IMR-90 (cell line): Measurements from ENCODE around the gene LEKR1. TPM values are rescaled to one million over a fixed set of nuclear protein-coding genes. Genes with fewer than 3 reads are reported as not detected.

ENCODE experiments used
- ATAC-seq: fragments of 200-7000 bp; cut with Tn5 transposase; 2 replicates; pipeline ENCODE4 v1.9.1; 2020; ENCODE audit warnings: low read depth, mild to moderate bottlenecking, moderate library complexity
- BruUV-seq: library from RNA; stranded (reverse); fragments of 400-500 nt; replicated peaks from 2 replicates; lab custom pipeline; 2021; lab: Mats Ljungman, UMichigan
- CTCF ChIA-PET: fragments of 300-600 bp; formaldehyde crosslinking; extraction: SDS; loops from one replicate; lab custom pipeline; 2021; ENCODE audit warnings: antibody characterized with exemption; lab: Yijun Ruan, JAX
- POLR2A ChIA-PET: fragments of 300-600 bp; sonication (Branson Sonifier 250); formaldehyde crosslinking; loops from one replicate; lab custom pipeline; 2022; ENCODE audit warnings: antibody characterized with exemption; ENCODE audit not compliant: unreplicated experiment; lab: Charles Lee
- DNase-seq: peaks from one replicate; pipeline ENCODE4 v3.0.0; 2013
- H2AFZ ChIP-seq: replicated peaks from 2 replicates; pipeline ENCODE3; 2013; ENCODE audit warnings: low read length, mild to moderate bottlenecking; ENCODE audit not compliant: poor library complexity
- H2AK5ac ChIP-seq: 2 replicates; pipeline ENCODE4 v1.6.1; 2013; ENCODE audit warnings: low read depth, low read length, inconsistent platforms
- H2AK9ac ChIP-seq: replicated peaks from 2 replicates; pipeline ENCODE3; 2013; ENCODE audit warnings: mild to moderate bottlenecking, low read depth, low read length, moderate library complexity; ENCODE audit not compliant: poor library complexity
- H2BK120ac ChIP-seq: 2 replicates; pipeline ENCODE4 v1.6.1; 2013; ENCODE audit warnings: low read depth, low read length, inconsistent platforms
- H2BK15ac ChIP-seq: 3 replicates; pipeline ENCODE4 v1.6.1; 2013; ENCODE audit warnings: low read depth, low read length, inconsistent platforms
- H2BK20ac ChIP-seq: 2 replicates; pipeline ENCODE4 v1.6.1; 2013; ENCODE audit warnings: low read depth, mild to moderate bottlenecking, inconsistent platforms, low read length, moderate library complexity
- H2BK5ac ChIP-seq: 2 replicates; pipeline ENCODE4 v1.6.1; 2013; ENCODE audit warnings: mild to moderate bottlenecking, low read depth, low read length, inconsistent platforms; ENCODE audit not compliant: poor library complexity, severe bottlenecking
- H3K14ac ChIP-seq: replicated peaks from 2 replicates; pipeline ENCODE4 v1.6.1; 2013; ENCODE audit warnings: low read depth, low read length, inconsistent platforms
- H3K18ac ChIP-seq: 2 replicates; pipeline ENCODE4 v1.6.1; 2013; ENCODE audit warnings: low read depth, low read length, control low read depth
- H3K23ac ChIP-seq: 2 replicates; pipeline ENCODE4 v1.6.1; 2013; ENCODE audit warnings: low read depth, low read length, inconsistent platforms
- H3K27ac ChIP-seq: 2 replicates; pipeline ENCODE4 v1.5.1; 2013; ENCODE audit warnings: mild to moderate bottlenecking, control low read depth, low read length; ENCODE audit not compliant: insufficient read depth
- H3K27me3 ChIP-seq: 2 replicates; pipeline ENCODE4 v1.6.1; 2013; ENCODE audit warnings: low read length; ENCODE audit not compliant: control insufficient read depth, insufficient read depth
- H3K36me3 ChIP-seq: 2 replicates; pipeline ENCODE4 v1.6.1; 2013; ENCODE audit warnings: low read length, mixed read lengths; ENCODE audit not compliant: control insufficient read depth, insufficient read depth
- H3K4ac ChIP-seq: 2 replicates; pipeline ENCODE4 v1.6.1; 2013; ENCODE audit warnings: low read depth, low read length, inconsistent platforms
- H3K4me1 ChIP-seq: 2 replicates; pipeline ENCODE4 v1.6.1; 2013; ENCODE audit warnings: low read length, mixed read lengths; ENCODE audit not compliant: control insufficient read depth, insufficient read depth
- H3K4me2 ChIP-seq: 2 replicates; pipeline ENCODE4 v1.6.1; 2013; ENCODE audit warnings: low read depth, mild to moderate bottlenecking, control low read depth, low read length, moderate library complexity
- H3K4me3 ChIP-seq: 2 replicates; pipeline ENCODE4 v1.5.1; 2013; ENCODE audit warnings: low read depth, mild to moderate bottlenecking, control low read depth, low read length, moderate library complexity; ENCODE audit not compliant: insufficient read depth
- H3K56ac ChIP-seq: 2 replicates; pipeline ENCODE4 v1.6.1; 2013; ENCODE audit warnings: low read length, inconsistent platforms; ENCODE audit not compliant: insufficient read depth; ENCODE audit errors: extremely low read depth
- H3K79me1 ChIP-seq, 2 experiments: 2 replicates each; pipeline ENCODE4 v1.6.1; 2013; ENCODE audit warnings: low read length in 2 of 2, inconsistent platforms in 1 of 2, low read depth in 1 of 2
- H3K9ac ChIP-seq: 2 replicates; pipeline ENCODE4 v1.6.1; 2013; ENCODE audit warnings: low read depth, low read length, control low read depth
- H3K9me1 ChIP-seq: 2 replicates; pipeline ENCODE4 v1.6.1; 2013; ENCODE audit warnings: low read length, inconsistent platforms; ENCODE audit not compliant: insufficient read depth
- H3K9me3 ChIP-seq: 2 replicates; pipeline ENCODE4 v1.6.1; 2013; ENCODE audit warnings: low read length; ENCODE audit not compliant: control insufficient read depth, insufficient read depth
- H4K20me1 ChIP-seq: 2 replicates; pipeline ENCODE4 v1.6.1; 2013; ENCODE audit warnings: low read length, inconsistent platforms; ENCODE audit not compliant: insufficient read depth
- H4K5ac ChIP-seq: 2 replicates; pipeline ENCODE4 v1.6.1; 2013; ENCODE audit warnings: mild to moderate bottlenecking, low read depth, low read length, control low read depth
- H4K8ac ChIP-seq, 2 experiments: 2 replicates each; pipeline ENCODE4 v1.6.1; 2013; ENCODE audit warnings: low read depth in 2 of 2, low read length in 2 of 2, control low read depth in 1 of 2, inconsistent platforms in 1 of 2
- H4K91ac ChIP-seq: 2 replicates; pipeline ENCODE4 v1.6.1; 2013; ENCODE audit warnings: low read depth, low read length, inconsistent platforms; ENCODE audit not compliant: insufficient read depth
- BHLHE40 ChIP-seq: fragments of 150-350 bp; IDR thresholded peaks from 2 replicates; pipeline ENCODE4 v1.6.1; 2016; ENCODE audit warnings: mild to moderate bottlenecking, low read depth, low read length
- CEBPB ChIP-seq: IDR thresholded peaks from 2 replicates; pipeline ENCODE4 v1.6.1; 2012; ENCODE audit warnings: low read depth, low read length, improper control_type of control experiment
- CHD1 ChIP-seq: IDR thresholded peaks from 2 replicates; pipeline ENCODE4 v1.6.1; 2012; ENCODE audit warnings: low read depth, low read length, improper control_type of control experiment
- FOS ChIP-seq: fragments of 150-350 bp; IDR thresholded peaks from 2 replicates; pipeline ENCODE4 v1.6.1; 2016; ENCODE audit warnings: low read depth, low read length
- MAZ ChIP-seq: IDR thresholded peaks from 2 replicates; pipeline ENCODE4 v1.6.1; 2012; ENCODE audit warnings: low read depth, mild to moderate bottlenecking, low read length, improper control_type of control experiment, moderate library complexity, borderline replicate concordance
- MXI1 ChIP-seq: IDR thresholded peaks from 2 replicates; pipeline ENCODE4 v1.6.1; 2012; ENCODE audit warnings: low read depth, mild to moderate bottlenecking, low read length, moderate library complexity, borderline replicate concordance
- NFE2L2 ChIP-seq: fragments of 150-350 bp; IDR thresholded peaks from 2 replicates; pipeline ENCODE4 v1.6.1; 2016; ENCODE audit warnings: low read depth, mild to moderate bottlenecking, low read length
- POLR2A ChIP-seq: IDR thresholded peaks from 2 replicates; pipeline ENCODE4 v1.6.1; 2012; ENCODE audit warnings: mild to moderate bottlenecking, low read depth, low read length
- RAD21 ChIP-seq: IDR thresholded peaks from 2 replicates; pipeline ENCODE4 v1.6.1; 2012; ENCODE audit warnings: low read length, improper control_type of control experiment
- RCOR1 ChIP-seq: IDR thresholded peaks from 2 replicates; pipeline ENCODE4 v1.6.1; 2012; ENCODE audit warnings: mild to moderate bottlenecking, low read length, improper control_type of control experiment; ENCODE audit not compliant: insufficient replicate concordance
- RFX5 ChIP-seq: IDR thresholded peaks from 2 replicates; pipeline ENCODE4 v1.8.0; 2012; ENCODE audit warnings: low read depth, mild to moderate bottlenecking, low read length, moderate library complexity
- SMC3 ChIP-seq: fragments of 150-350 bp; IDR thresholded peaks from 2 replicates; pipeline ENCODE4 v1.6.1; 2016; ENCODE audit warnings: low read depth, mild to moderate bottlenecking, antibody characterized with exemption, low read length, moderate library complexity
- WGBS, 2 experiments: methylation state at CpG; one replicate each; pipeline versions ENCODE4 v1.1.5 to v1.1.7; 2013; ENCODE audit warnings: missing lambda C conversion rate in 2 of 2; ENCODE audit not compliant: insufficient read length in 1 of 2; ENCODE audit errors: extremely low coverage in 2 of 2; 5-methylcytosine and 5-hydroxymethylcytosine counted together
- dilution Hi-C: fragments of 300-500 bp; cut with HindIII; formaldehyde crosslinking; loops from one replicate; pipeline ENCODE4 v1.14.3; 2018; ENCODE audit warnings: low sequenced_read_pairs; ENCODE audit not compliant: unreplicated experiment
- in situ Hi-C: fragments of 300-500 bp; cut with MboI; formaldehyde crosslinking; loops from 3 replicates; pipeline ENCODE4 v1.14.3; 2019; ENCODE audit warnings: low sequenced_read_pairs, inconsistent platforms, mixed read lengths
- intact Hi-C: fragments of 100-400 bp; cut with micrococcal nuclease; formaldehyde crosslinking; loops from 2 replicates; pipeline ENCODE4 v1.10.0; 2022
- polyA plus RNA-seq, 3 experiments: library from polyadenylated mRNA; depleted of rRNA; stranded (reverse); fragments of >200 nt; gene quantifications; 2 replicates each; pipeline ENCODE4 v1.2.3, GENCODE V29; 2012; ENCODE audit warnings: low replicate concordance in 1 of 3
- total RNA-seq: library from RNA; depleted of rRNA; stranded (reverse); fragments of >200 nt; gene quantifications from 2 replicates; pipeline ENCODE4 v1.2.3, GENCODE V29; 2012
- TF ChIP-seq, protein P1 (sequence below): fragments of 150-350 bp; IDR thresholded peaks from 2 replicates; pipeline ENCODE4 v1.6.1; 2016; ENCODE audit warnings: low read depth, mild to moderate bottlenecking, low read length, moderate library complexity, borderline replicate concordance
- TF ChIP-seq, protein P2 (sequence below): fragments of 150-350 bp; IDR thresholded peaks from 2 replicates; pipeline ENCODE4 v1.6.1; 2017; ENCODE audit warnings: mild to moderate bottlenecking, antibody characterized with exemption, low read length, low read depth
- TF ChIP-seq, protein P3 (sequence below): conservative IDR thresholded peaks from 2 replicates; pipeline ENCODE4 v1.5.1; 2012; ENCODE audit warnings: mild to moderate bottlenecking, low read depth, low read length, improper control_type of control experiment

The LEKR1 gene
- total and polyA plus RNA-seq, 2 of the 4 experiments (the other 2 are of a cell fraction), result 0.19 to 0.36 TPM

DNA sequence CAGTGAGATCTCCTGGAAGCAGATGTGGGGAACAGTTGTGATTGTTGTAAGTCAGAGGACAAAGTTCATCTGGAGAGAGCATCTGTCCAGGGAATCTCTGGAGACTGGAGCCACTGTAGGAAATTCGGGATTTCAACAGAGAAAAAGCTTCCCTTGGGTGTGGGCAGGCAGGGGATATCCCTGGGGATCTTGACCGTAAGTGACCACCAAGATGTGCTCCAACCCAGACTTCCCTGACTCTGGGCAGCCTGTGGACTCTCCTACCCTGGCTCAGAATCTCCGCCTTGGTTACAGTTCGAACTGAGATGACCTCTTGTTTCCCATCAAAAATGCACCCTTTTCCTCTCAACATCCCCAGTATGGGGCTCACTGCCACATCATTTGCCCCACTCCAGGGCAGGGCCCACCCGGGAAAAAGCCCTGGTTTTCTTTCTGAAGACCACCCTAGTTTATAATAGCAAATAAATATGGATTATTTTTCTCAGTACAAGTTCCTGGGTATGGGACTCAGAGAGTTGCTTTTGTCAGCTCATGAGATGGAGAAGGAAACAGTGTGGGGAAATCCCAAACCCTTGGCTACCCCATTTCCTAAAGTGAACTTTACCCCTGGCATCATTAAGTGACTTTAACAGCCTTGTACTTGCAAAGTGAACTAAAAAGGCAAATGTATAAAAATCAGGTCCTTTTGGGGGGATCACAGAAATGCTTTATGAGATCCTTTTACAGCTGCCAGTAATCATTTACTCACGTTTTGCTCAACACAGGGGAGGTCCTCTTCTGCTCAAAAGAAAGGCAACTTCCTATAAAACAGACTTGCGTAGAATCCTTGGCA is 243.9 kb downstream of the LEKR1 start:
- no peak overlapping the region for H2AK5ac ChIP-seq

More for the DNA sequence above, 243.9 kb downstream of the LEKR1 start:
- ATAC-seq (no peak), DNase-seq (no peak)
- Histone ChIP-seq H2BK5ac (no peak overlapping the region), H3K27ac (no peak overlapping the region), H3K9ac (no peak overlapping the region), H2AK9ac (no peak overlapping the region), H3K18ac (no peak overlapping the region), H2BK20ac (no peak overlapping the region), H3K9me1 (0 out of 2 replicates have a peak, but pooled peaks cover 16% of the 10 kb centered on the region), H3K14ac (no peak overlapping the region), H3K23ac (no peak overlapping the region), H2BK120ac (no peak overlapping the region), H2BK15ac (no peak overlapping the region; the same call in 2 of the 3 replicates), H3K4me1 (peaks cover 12% of the 10 kb centered on the region), H3K4me2 (no peak overlapping the region), H3K27me3 (no peaks in the 10 kb centered on the region), H4K91ac (no peak overlapping the region), H3K56ac (no peak overlapping the region), H4K20me1 (no peaks in the 10 kb centered on the region), H4K5ac (no peak overlapping the region), H2AFZ (peak overlapping the region; percentile 17), H3K36me3 (no peaks in the 10 kb centered on the region), H3K9me3 (no peaks in the 10 kb centered on the region), H4K8ac (no peak overlapping the region), H3K4me3 (no peak overlapping the region), H3K79me1 (no peaks in the 10 kb centered on the region), H3K4ac (no peak overlapping the region; the same call in 1 of the 2 replicates)
- CTCF ChIA-PET, result no interaction called here
- intact Hi-C loops (no loop called here), in situ Hi-C loops (no loop called here), dilution Hi-C loops (no loop called here)
- POLR2A ChIA-PET, result no interaction called here
- no peak for TF ChIP-seq SMC3
- TF ChIP-seq BHLHE40, result no peak
- TF ChIP-seq FOS, result no peak
- no peak for TF ChIP-seq MXI1
- no peak for TF ChIP-seq CHD1
- no peak for TF ChIP-seq RAD21
- no peak for TF ChIP-seq CEBPB
- TF ChIP-seq MAZ, result no peak
- no peak for TF ChIP-seq RCOR1
- no peak for TF ChIP-seq NFE2L2
- TF ChIP-seq RFX5, result no peak
- TF ChIP-seq, protein P1, sequence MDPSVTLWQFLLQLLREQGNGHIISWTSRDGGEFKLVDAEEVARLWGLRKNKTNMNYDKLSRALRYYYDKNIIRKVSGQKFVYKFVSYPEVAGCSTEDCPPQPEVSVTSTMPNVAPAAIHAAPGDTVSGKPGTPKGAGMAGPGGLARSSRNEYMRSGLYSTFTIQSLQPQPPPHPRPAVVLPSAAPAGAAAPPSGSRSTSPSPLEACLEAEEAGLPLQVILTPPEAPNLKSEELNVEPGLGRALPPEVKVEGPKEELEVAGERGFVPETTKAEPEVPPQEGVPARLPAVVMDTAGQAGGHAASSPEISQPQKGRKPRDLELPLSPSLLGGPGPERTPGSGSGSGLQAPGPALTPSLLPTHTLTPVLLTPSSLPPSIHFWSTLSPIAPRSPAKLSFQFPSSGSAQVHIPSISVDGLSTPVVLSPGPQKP, result no peak
- TF ChIP-seq, protein P2, sequence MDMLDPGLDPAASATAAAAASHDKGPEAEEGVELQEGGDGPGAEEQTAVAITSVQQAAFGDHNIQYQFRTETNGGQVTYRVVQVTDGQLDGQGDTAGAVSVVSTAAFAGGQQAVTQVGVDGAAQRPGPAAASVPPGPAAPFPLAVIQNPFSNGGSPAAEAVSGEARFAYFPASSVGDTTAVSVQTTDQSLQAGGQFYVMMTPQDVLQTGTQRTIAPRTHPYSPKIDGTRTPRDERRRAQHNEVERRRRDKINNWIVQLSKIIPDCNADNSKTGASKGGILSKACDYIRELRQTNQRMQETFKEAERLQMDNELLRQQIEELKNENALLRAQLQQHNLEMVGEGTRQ, result no peak
- TF ChIP-seq, protein P3, sequence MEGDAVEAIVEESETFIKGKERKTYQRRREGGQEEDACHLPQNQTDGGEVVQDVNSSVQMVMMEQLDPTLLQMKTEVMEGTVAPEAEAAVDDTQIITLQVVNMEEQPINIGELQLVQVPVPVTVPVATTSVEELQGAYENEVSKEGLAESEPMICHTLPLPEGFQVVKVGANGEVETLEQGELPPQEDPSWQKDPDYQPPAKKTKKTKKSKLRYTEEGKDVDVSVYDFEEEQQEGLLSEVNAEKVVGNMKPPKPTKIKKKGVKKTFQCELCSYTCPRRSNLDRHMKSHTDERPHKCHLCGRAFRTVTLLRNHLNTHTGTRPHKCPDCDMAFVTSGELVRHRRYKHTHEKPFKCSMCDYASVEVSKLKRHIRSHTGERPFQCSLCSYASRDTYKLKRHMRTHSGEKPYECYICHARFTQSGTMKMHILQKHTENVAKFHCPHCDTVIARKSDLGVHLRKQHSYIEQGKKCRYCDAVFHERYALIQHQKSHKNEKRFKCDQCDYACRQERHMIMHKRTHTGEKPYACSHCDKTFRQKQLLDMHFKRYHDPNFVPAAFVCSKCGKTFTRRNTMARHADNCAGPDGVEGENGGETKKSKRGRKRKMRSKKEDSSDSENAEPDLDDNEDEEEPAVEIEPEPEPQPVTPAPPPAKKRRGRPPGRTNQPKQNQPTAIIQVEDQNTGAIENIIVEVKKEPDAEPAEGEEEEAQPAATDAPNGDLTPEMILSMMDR, result no peak
- TF ChIP-seq POLR2A, result no peak
- no TSS peak for BruUV-seq
- no CpG with 5 or more reads among the region's 7 CpGs for WGBS, 2 experiments
